ENCODE data around the gene SSTR3.
"Not testable (repeated sequence)": the region's sequence is repeated elsewhere in the genome, so short reads cannot be mapped to it uniquely, and the experiment has no call there.

SSTR3 gene

DNA sequence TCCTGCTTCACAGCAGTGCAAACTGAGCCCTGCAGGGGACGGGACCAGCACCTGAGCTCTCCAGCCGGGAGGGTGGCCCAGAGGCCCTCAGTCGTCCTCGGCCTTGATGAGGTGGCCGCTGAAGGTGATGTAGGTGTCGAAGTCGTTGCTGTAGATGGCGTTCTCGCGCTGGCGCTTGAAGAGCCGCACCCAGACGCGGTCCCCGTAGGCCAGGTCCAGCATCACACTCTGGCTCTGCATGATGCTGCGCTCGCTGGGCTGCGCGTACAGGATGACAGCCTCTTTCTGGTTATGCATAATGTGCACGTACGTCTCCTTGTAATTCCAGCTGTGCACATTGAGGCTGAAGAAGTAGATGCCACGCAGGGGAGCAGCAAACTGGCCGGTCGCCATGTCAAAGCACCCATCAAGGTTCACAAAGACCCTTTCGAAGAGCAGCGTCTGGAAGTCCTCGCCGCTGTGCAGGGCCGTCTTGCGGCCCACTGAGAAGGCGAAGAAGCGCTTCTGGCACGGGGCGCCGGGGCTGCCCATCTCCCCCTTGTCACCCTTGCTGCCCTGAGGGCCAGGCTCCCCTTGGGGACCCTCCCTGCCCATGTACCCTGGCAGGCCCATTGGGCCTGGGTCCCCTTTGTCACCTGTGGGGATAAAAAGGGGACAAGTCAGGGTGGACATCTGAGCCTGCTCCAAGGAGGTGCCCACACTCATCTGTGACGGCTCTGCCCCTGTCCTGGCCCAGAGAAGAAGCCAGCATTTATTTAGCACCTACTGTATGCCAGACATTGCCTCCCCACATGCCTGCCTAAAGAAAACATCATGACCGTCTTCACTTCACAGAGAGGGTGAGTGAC is 30.0 kb downstream of the SSTR3 start:
- no peak for DNase-seq (ENCODE audit: low read depth in 3 of 3)

DNA sequence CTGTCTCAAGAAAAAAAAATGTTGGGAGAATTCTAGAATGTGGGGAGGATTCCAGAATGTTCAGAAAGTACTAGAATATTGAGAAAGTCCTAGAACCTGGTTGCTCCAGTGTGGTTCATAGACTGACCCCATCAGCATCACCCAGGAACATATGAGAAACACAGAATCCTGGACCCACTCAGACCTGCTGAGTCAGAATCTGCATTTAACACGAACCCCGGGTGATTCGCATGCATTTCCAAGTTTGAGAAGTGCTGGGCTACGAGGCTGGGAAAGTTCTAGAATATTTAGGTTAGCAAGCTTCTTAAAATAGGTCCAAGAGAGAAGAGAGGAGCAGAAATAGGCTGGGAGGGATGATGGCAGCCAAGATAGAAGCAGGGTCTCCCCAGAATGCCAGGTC is 30.6 kb downstream of the SSTR3 start:
- DNase-seq (ENCODE audit: low read depth in 3 of 3): no peak

DNA sequence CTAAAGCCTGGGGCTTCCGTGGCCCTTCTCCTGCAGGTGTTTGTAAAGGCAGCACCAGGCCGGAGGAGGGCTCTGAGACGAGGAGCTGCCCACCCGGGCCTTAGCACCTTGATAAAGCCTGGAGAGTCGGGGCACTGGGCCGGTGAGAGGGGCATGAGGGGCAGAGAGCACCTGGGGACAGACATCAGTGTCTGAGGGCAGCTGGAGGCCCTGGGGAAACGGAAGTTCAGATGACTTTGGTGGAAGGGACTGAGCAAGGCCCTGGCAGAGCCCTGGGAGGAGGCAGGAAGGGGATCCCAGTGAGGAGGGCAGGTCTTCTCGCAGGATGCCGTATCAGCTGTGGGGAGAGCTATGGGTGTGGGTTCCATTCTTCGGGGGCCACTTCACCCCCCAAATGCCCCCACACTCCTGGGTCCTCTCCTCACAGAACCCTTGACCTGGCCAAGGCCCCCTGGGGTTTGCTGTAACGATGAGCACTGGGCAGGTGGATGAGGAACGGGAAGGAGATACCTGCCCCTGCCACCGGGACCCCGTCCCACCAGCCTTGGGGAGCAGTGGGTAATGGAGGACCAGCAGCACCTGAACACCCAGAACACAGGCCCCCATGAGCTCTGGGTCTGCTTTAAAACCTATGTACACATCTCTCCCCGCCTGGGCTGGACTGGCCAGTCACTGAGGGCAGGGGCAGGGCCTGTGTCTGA is 31.6 kb downstream of the SSTR3 start:
- no peak for DNase-seq (ENCODE audit: low read depth in 3 of 3)

DNA sequence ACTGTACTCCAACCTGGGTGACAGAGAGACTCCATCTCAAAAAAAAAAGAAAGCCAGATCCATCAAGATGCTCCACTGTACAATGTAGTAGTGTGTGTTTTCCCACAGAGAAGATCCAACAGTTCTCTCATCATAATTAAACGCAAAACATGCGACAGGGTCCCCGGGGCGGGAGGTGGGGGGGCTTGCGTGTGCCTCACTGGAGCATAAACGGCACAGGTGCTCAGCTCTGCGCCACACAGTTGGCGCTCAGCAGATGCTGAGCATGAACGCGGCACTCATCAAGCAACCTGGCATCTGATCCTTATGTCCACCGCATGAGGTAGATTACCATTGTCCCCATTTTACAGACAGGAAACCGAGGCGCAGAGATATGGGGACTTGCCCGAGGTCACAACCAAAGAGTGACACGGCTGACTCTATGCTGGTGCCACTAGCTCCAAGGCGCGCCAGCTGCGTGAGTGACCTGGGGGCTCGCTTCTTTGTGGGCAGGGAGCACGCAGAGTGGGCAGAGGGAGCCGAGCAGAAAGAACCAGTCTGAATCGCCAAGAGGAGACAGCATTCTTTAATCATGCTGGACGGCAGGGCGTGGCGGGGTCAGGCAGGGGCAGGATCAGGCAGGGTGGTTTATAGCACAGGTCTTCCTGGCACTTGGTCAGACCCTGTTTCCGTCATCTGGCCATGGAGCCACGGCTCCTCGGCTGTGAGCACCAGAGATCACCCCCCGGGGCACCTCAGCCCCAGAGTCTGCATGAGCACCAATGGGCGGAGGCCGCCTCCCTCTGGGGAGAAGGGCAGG is 32.5 kb downstream of the SSTR3 start:
- DNase-seq (ENCODE audit: low read depth in 3 of 3): no peak

DNA sequence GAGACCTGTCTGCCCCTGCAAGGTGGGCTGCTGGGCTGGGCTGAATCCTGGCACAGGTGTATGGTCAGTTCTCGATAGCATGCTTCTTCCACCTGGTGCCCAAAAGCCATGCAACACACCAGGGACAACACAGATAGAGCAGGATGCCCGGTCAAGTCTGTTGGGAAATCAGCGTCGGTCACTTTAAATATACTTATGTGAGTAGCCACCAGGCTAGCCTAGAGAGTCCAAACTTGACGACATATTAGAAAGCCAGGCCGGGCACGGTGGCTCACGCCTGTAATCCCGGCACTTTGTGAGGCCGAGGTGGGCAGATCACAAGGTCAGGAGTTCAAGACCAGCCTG is 33.2 kb downstream of the SSTR3 start:
- no peak for DNase-seq (ENCODE audit: low read depth in 3 of 3)

DNA sequence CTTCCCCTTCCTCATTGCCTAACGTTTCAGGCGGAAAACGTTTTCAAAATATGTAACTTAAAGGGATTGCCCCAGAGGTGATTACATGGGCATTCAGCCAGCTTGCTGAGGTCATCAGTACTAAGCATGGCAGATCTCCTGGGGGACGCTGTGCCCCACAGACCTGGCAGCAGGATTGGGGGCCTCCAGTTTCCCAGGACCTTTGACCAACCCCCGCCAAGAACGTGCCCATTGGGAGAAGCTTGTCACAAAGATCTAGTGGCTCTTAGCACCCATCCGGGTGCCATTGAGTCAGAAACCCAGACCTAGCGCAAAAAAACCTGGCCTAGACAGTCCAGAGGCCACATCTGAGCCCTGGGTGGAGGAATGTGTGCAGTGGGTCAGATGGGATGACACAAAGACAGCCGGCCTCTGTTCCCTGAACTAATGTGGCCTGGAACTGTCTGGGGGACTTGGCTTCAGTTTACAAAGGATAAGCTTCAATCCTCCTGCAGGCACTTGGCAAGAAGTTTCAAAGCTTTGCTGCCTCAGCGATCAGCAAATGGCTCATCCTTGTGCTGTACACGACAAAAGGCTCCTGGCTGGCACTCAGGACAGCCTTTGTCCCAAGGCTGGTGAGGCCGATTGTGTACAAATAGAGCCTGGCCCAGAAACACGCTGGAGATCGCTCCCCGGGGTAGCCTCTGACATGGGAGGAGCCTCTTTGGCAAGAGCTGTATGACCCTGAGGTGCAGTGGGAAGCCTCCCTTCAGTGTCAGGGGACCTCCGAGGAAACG is 33.7 kb downstream of the SSTR3 start:
- no peak for DNase-seq (ENCODE audit: low read depth in 3 of 3)

DNA sequence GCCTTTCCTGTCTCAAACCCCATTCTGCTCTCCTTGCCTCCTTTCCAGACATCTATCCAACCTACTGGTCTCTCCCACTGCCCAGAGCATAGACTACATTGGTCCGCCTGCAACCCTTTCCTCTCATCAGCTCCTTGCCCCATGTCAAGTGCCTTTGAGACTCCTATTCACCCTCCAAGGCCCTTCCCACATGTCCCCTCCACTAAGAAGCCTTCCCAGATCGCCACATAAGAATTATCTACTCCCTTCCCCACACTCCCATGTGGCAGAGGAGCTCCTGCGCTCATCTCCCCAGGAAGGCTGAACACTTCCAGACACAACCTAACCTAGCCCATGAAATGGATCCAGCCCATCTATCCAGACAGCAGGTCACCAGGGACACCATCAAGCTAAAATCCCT is 34.5 kb downstream of the SSTR3 start:
- no peak for DNase-seq (ENCODE audit: low read depth in 3 of 3)

DNA sequence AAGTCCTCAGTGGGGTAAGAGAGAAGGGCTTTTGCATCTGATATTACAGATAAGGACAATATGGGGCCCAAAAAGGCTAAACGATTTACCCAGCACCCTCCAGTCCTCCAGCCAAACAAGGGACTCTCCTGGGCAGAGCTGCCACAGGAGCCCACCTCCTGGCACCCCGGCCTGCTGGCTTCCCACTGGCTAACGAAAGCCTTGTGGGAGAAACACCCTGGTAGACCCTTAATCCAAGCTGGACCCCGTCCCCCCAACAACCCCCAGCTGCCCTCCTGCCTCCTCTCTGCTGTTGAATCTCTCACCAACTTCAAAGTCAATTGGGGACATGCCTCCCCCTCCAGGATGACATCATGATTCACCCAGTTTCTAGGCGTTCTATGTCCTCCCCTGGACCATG is 35.1 kb downstream of the SSTR3 start:
- DNase-seq (ENCODE audit: low read depth in 3 of 3): no peak

DNA sequence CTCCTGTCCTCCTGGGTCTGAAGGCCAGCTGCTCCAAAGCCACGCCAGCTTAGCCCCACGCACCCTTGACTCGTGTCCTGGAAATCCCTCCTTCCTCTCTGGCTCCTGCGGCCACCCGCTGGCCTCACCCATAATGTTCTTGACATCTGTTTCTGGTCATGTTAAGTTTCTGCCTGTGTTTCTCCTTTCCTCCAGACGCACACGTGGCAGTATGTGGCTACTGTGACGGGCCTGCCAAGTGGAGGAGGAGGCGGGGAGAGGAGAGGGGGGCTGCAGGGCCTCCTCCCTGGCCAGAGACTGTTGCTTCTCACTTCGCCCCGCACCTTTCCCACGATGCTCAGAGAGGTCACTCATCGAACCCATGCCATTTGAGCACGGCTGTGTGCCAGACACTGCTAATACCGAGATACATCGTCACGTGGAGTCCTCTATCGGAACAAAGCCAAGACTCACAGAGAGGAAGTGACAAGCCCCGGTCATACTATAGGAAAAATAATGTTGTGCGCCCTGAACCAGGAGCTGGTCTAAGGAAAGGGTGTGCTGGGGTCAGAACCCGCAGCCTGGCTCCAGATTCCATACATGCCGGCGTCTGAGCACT is 35.7 kb downstream of the SSTR3 start:
- no peak for DNase-seq (ENCODE audit: low read depth in 3 of 3)

DNA sequence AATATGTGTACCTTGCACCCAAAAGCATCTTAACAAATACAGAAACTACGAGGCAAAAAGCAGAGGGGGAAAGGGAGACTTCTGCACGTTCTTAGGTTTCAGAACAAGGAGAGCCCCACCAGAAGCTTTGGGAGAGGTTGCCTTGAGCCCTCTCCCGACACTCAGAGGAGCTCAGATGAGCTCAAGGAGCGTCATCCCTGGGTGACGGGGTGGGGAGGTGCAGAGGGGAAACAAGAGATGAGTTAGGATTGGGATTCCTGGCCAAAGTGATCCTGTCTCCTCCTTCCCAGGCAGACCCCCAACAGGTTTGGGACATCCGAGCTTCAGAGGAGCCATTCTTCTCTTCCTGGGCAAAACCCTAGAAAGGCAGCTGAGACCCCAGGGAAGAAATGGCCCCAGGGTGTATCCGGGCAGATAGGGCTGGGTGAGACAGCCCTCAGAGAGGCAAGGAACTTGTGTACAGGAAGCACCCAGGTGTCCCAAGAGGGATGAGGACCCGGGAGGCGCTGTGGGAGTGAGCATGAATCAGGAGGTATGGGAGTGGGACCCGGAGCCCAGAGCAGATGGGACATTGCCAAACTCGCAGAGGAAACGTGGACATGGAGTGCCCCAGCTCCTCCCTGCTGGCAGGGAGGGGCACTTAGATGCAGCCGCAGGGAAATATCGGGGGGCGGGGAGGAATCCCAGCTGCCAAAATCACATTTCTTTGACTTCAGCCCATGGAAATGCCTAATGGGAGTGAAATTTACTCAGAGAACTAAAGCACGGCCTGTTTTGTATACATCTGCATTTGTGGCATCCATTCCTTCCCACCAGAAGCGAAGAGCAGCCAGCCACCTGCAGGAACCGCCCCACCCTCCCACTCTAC is 36.6 kb downstream of the SSTR3 start:
- no peak for DNase-seq (ENCODE audit: low read depth in 3 of 3)

DNA sequence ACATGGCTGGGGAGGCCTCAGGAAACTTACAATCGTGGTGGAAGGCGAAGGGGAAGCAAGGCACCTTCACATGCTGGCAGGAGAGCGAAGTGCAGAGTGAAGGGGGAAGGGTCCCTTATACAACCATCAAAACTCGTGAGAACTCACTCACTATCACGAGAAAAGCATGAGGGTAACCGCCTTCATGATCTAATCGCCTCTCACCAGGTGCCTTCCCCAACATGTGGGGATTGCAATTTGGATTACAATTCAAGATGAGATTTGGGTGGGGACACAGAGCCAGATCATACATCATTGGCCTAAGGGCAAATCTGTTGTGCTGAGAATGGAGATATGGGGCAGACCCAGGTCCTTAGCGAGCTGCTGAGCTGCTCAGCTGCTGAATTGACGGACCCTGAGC is 37.3 kb downstream of the SSTR3 start:
- DNase-seq (ENCODE audit: low read depth in 3 of 3): no peak

DNA sequence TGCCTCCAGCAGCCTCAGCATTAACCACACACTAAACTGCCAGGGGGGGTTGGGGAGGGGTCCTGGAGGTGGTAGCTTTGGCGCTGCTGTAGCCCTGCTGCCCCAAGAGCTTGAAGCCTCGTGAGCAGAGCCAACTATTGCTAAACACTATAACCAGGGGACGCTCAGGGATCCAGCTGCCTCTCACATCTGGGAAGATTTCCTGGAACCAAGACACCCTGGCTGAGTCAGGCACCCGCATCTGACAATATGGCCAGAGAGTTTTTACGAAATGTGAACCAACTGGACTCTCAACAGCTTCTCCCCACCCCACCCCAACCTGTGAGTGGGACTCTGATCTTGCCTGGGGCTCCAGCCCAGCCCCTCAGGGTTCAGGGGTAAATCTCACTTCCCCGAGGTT is 38.6 kb downstream of the SSTR3 start:
- DNase-seq (ENCODE audit: low read depth in 3 of 3): no peak

DNA sequence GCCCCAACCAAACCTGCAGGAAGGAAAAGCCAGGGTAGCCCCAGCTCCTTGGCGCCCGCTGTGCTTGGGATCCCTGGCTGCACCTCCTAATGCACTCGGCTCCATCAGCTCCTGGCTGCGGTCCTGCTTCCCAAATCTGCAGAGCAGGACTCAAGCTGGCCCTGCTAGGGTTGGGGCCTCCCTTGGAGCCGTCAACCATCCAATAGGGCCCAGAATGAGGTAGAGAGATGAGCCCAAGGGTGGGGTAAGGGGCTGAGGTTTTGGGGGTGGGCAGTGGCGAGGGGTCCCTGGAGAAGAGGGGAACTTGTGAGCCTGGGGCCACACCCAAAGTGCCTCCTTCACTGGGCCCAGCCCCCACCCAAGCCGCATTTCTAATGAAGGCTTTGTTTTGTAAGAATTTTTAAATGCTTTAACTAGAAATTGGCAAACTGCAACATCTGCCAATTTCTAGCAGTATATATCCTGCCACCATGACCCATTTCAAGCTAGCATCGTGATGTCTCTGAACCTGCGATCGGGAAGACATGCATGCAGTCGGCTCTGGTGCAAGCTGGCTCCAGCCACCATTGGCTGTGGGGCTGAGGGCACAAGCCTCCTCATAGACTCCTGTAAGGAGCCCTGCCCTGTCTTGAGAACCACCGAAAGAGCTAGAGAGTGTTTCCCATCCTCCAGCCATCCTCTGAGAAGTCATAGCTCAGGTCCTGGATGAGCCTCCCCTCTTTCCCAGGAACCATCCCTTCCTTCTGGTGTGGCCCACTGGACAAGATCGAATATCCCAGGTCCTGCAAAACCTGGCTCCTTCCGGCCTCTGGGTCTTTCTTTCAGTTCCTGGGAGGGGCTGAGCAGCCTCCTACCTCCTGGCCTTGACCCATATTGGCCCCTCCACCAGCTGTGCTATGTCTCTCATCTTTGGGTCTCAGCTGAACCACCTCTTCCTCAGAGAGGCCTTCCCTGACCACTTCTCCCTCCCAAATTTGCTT is 39.7 kb downstream of the SSTR3 start:
- DNase-seq (ENCODE audit: low read depth in 3 of 3): no peak

DNA sequence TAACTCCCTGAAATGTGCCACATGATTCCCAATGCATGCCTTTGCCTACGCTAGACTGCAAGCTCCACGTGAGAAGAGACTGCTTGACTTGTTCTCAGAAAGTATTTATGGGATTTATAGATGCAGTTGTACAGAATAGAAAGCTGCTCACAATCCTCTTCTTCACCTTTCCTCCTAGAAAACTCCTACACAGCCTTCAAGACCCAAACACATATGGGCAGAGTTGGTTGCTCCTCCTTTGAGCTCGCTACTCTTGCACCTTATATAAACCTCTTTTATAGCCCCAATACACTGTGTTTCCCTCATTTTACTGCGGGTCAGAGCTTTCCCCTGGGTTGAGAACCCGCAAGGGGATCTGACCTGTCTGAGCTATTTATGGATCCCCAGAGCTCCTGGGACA is 40.6 kb downstream of the SSTR3 start:
- DNase-seq (ENCODE audit: low read depth in 3 of 3): no peak

DNA sequence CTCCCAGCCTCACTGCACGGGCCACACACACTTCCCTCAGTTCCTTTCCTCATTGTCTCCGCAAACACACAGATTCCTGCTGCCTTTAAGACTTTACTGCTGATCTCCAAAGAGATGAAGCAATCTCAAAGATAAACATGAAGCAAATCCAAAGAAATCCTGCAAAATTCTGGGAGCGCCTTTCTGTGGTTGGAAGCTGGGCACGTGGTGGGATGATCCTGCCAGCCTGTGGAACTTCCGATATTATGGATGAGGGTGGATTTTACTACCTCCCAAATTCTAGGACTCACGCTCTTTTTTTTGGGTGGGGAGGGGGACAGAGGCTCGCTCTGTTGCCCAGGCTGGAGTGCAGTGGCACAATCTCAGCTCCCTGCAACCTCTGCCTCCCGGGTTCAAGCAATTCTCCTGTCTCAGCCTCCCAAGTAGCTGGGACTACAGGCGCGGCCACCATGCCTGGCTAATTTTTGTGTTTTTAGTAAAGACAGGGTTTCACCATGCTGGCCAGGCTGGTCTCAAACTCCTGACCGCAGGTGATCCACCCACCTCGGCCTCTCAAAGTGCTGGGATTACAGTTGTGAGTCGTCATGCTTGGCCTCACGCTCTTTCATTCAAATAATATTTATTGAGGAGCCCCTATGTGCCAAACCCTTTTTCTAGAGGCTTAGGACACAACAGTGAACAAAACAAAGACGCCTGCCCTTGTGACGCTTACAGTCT is 41.4 kb downstream of the SSTR3 start:
- not testable (repeated sequence) for DNase-seq (ENCODE audit: low read depth in 3 of 3)

DNA sequence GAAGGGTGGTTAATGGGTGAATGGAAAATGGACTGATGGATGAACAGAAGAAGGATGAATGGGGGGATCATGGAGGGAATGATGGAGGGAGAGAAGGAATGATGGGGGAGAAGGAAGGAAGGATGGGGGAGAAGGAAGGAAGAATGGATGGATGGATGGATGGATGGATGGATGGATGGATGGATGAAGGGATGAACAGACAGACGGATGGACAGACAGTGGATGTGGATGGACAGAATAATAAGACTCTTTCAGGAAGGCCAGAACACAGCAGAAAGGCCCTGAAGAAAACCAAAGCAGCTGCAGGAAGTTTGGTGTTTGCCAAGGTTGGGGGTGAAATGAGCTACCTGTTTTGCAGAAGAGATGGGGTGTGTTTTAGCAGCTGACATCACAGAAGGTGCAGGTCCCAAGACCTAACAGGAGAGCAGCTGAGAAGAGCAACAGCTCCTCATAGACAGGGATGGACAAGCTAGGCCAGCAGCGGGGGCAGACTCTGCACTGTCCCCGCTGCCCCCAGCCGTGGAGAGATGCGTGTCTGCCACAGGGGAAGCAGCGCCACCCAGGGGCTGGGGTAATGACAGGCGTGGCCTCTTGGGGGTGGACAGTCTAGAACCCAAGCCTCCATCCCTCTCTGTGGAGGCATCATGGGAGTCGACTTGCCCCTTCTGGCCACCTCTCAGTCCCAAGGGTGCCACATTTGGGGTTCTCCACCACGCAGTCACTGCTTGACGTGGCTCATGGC is 42.2 kb downstream of the SSTR3 start:
- no peak for DNase-seq (ENCODE audit: low read depth in 3 of 3)

DNA sequence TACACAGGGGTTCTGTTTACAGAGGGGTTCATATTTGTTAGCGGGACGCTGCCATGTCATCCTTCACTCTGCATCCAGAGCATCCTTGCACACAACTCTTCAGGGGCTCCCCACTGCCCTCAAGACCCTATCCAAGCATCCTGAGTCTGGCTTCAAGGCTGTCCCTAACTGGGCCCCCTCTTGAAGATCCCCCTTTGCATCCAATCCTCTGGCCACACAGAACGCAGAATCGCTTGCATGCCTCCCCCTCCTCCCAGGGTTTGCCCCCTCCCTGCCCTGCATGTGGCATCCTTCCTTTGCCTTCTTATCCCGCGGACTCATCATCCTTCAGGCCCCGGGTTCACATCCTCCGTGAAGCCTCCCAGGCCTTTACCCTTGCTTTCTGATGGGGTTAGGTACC is 42.9 kb downstream of the SSTR3 start:
- DNase-seq (ENCODE audit: low read depth in 3 of 3): no peak
